H1 (cell line): ENCODE measurements around the gene WDR1. TPM values are rescaled to one million over a fixed set of nuclear protein-coding genes. Genes with fewer than 3 reads are reported as not detected.

Experiments used
- CTCF ChIA-PET: fragments of 300-600 bp; sonication (Branson Sonifier 250); formaldehyde crosslinking; loops from one replicate; lab custom pipeline; 2021; ENCODE audit not compliant: partially characterized antibody; lab: Charles Lee
- POLR2A ChIA-PET: fragments of 300-600 bp; sonication (Branson Sonifier 250); formaldehyde crosslinking; loops from one replicate; lab custom pipeline; 2021; ENCODE audit warnings: inconsistent platforms; ENCODE audit not compliant: partially characterized antibody; lab: Charles Lee
- DNase-seq, 2 experiments: peaks; one replicate each; pipeline versions ENCODE4 v3.0.0 to v3.0.0-alpha.2; 2010 to 2022; ENCODE audit warnings: low spot score in 2 of 2, low read depth in 1 of 2, mixed read lengths in 1 of 2
- FAIRE-seq: peaks from 2 replicates; lab custom pipeline; 2011; peaks lifted over from hg19 to GRCh38; lab: Jason Lieb, UNC
- H2AFZ ChIP-seq: 2 replicates; pipeline ENCODE4 v1.8.1; 2012; ENCODE audit warnings: low read length, inconsistent platforms
- H2AK5ac ChIP-seq: 2 replicates; pipeline ENCODE4 v1.6.1; 2013; ENCODE audit warnings: low read depth, low read length
- H2BK120ac ChIP-seq: replicated peaks from 2 replicates; pipeline ENCODE3; 2013; ENCODE audit warnings: low read depth, low read length, inconsistent platforms
- H2BK12ac ChIP-seq: 2 replicates; pipeline ENCODE4 v1.6.1; 2013; ENCODE audit warnings: low read depth, low read length
- H2BK15ac ChIP-seq: 2 replicates; pipeline ENCODE4 v1.6.1; 2013; ENCODE audit warnings: low read length
- H2BK20ac ChIP-seq: 2 replicates; pipeline ENCODE4 v1.6.1; 2013; ENCODE audit warnings: low read length
- H2BK5ac ChIP-seq: 2 replicates; pipeline ENCODE4 v1.6.1; 2013; ENCODE audit warnings: low read depth, low read length
- H3K14ac ChIP-seq: 2 replicates; pipeline ENCODE4 v1.6.1; 2013; ENCODE audit warnings: inconsistent platforms; ENCODE audit not compliant: insufficient read length
- H3K18ac ChIP-seq: 2 replicates; pipeline ENCODE4 v1.6.1; 2013; ENCODE audit warnings: low read length; ENCODE audit errors: extremely low read depth
- H3K23ac ChIP-seq: 2 replicates; pipeline ENCODE4 v1.6.1; 2013; ENCODE audit warnings: inconsistent platforms; ENCODE audit not compliant: insufficient read length
- H3K23me2 ChIP-seq: 2 replicates; pipeline ENCODE4 v1.6.1; 2013; ENCODE audit warnings: low read depth, low read length
- H3K27ac ChIP-seq: 2 replicates; pipeline ENCODE4 v1.6.1; 2011; ENCODE audit warnings: low read depth, low read length, inconsistent platforms
- H3K27me3 ChIP-seq, 4 experiments: replicated peaks in 1 of 4; 1 replicate in 1 of 4; 2 replicates in 3 of 4; pipeline versions ENCODE4 v1.6.1 to v1.8.1; 2011 to 2013; ENCODE audit warnings: low read length in 3 of 4, mild to moderate bottlenecking in 3 of 4, inconsistent platforms in 2 of 4, mixed read lengths in 2 of 4, moderate library complexity in 1 of 4; ENCODE audit not compliant: control insufficient read depth in 3 of 4, insufficient read depth in 3 of 4; ENCODE audit errors: extremely low read depth in 1 of 4
- H3K36me3 ChIP-seq, 4 experiments: 2 replicates each; pipeline versions ENCODE4 v1.6.1 to v1.8.1; 2011 to 2013; ENCODE audit warnings: mild to moderate bottlenecking in 4 of 4, low read length in 3 of 4, moderate library complexity in 2 of 4, control low read depth in 1 of 4, inconsistent platforms in 1 of 4; ENCODE audit not compliant: insufficient read depth in 4 of 4, control insufficient read depth in 2 of 4
- H3K4ac ChIP-seq: replicated peaks from 2 replicates; pipeline ENCODE3; 2013; ENCODE audit warnings: low read length, low read depth, mixed read lengths, inconsistent platforms; ENCODE audit not compliant: insufficient read length
- H3K4me1 ChIP-seq, 4 experiments: replicated peaks in 1 of 4; 1 replicate in 1 of 4; 2 replicates in 3 of 4; pipeline versions ENCODE4 v1.6.1 to v1.8.1; 2011 to 2013; ENCODE audit warnings: low read length in 3 of 4, inconsistent platforms in 2 of 4, mixed read lengths in 1 of 4; ENCODE audit not compliant: insufficient read depth in 4 of 4, control insufficient read depth in 3 of 4
- H3K4me2 ChIP-seq, 2 experiments: 2 replicates each; pipeline versions ENCODE4 v1.6.1 to v1.8.1; 2011 to 2013; ENCODE audit warnings: low read depth in 2 of 2, low read length in 2 of 2, control low read depth in 1 of 2, inconsistent platforms in 1 of 2, mild to moderate bottlenecking in 1 of 2; ENCODE audit not compliant: insufficient read depth in 1 of 2
- H3K4me3 ChIP-seq, 4 experiments: fragments of 200-600, 300-600 bp in 1 of 4; sonication (generic), shearing (Covaris generic), sonication (Bioruptor Twin) in 1 of 4; 2 replicates each; pipeline versions ENCODE4 v1.5.1 to v1.8.1; 2011 to 2016; ENCODE audit warnings: low read length in 4 of 4, low read depth in 3 of 4, control low read depth in 2 of 4, inconsistent platforms in 2 of 4, mild to moderate bottlenecking in 2 of 4, mixed read lengths in 1 of 4, moderate library complexity in 1 of 4; ENCODE audit not compliant: insufficient read depth in 2 of 4; ENCODE audit errors: extremely low read depth in 1 of 4
- H3K56ac ChIP-seq: replicated peaks from 2 replicates; pipeline ENCODE3; 2013; ENCODE audit warnings: low read depth, mild to moderate bottlenecking, mixed read lengths, low read length, inconsistent platforms; ENCODE audit not compliant: insufficient read length
- H3K79me1 ChIP-seq: 2 replicates; pipeline ENCODE4 v1.6.1; 2013; ENCODE audit warnings: low read depth, low read length, control low read depth
- H3K79me2 ChIP-seq, 2 experiments: 2 replicates each; pipeline versions ENCODE4 v1.6.1 to v1.8.1; 2012 to 2013; ENCODE audit warnings: low read length in 2 of 2, mild to moderate bottlenecking in 2 of 2, inconsistent platforms in 1 of 2; ENCODE audit not compliant: insufficient read depth in 2 of 2, control insufficient read depth in 1 of 2
- H3K9ac ChIP-seq, 4 experiments: replicated peaks in 1 of 4; 1 replicate in 1 of 4; 2 replicates in 3 of 4; pipeline versions ENCODE4 v1.6.1 to v1.8.1; 2011 to 2013; ENCODE audit warnings: low read depth in 3 of 4, low read length in 3 of 4, control low read depth in 2 of 4, mild to moderate bottlenecking in 2 of 4, moderate library complexity in 2 of 4, inconsistent platforms in 1 of 4; ENCODE audit errors: extremely low read depth in 1 of 4
- H3K9me3 ChIP-seq, 2 experiments: 2 replicates each; pipeline versions ENCODE4 v1.6.1 to v1.8.1; 2012 to 2013; ENCODE audit warnings: mild to moderate bottlenecking in 2 of 2, moderate library complexity in 2 of 2, control low read depth in 1 of 2, inconsistent platforms in 1 of 2, low read depth in 1 of 2, low read length in 1 of 2, mixed read lengths in 1 of 2; ENCODE audit not compliant: insufficient read depth in 2 of 2
- H4K20me1 ChIP-seq, 2 experiments: replicated peaks in 1 of 2; 2 replicates each; pipeline versions ENCODE3 to v1.8.1; 2011 to 2013; ENCODE audit warnings: inconsistent platforms in 2 of 2, low read length in 2 of 2, mild to moderate bottlenecking in 1 of 2; ENCODE audit not compliant: insufficient read depth in 2 of 2, control insufficient read depth in 1 of 2
- H4K5ac ChIP-seq: 2 replicates; pipeline ENCODE4 v1.6.1; 2013; ENCODE audit warnings: low read length, low read depth, mixed read lengths, inconsistent platforms; ENCODE audit not compliant: insufficient read length
- H4K8ac ChIP-seq: 2 replicates; pipeline ENCODE4 v1.8.0; 2013; ENCODE audit warnings: mild to moderate bottlenecking, moderate library complexity, low read length, inconsistent platforms; ENCODE audit not compliant: insufficient read depth; ENCODE audit errors: extremely low read depth
- H4K91ac ChIP-seq: replicated peaks from 2 replicates; pipeline ENCODE3; 2013; ENCODE audit warnings: low read length, mixed read lengths, inconsistent platforms; ENCODE audit not compliant: insufficient read length
- BCL11A ChIP-seq, 2 experiments: IDR thresholded peaks; one replicate each; pipeline ENCODE4 v1.6.1; 2011; ENCODE audit warnings: low read depth in 2 of 2, low read length in 2 of 2, mild to moderate bottlenecking in 2 of 2
- CEBPB ChIP-seq: IDR thresholded peaks from 2 replicates; pipeline ENCODE4 v1.6.1; 2012; ENCODE audit warnings: low read depth, low read length
- CHD1 ChIP-seq: IDR thresholded peaks from 2 replicates; pipeline ENCODE4 v1.6.1; 2012; ENCODE audit warnings: low read depth, low read length, improper control_type of control experiment
- JUN ChIP-seq: IDR thresholded peaks from 2 replicates; pipeline ENCODE4 v1.6.1; 2011; ENCODE audit warnings: low read depth, mild to moderate bottlenecking, improper control_type of control experiment, low read length
- JUND ChIP-seq: IDR thresholded peaks from 2 replicates; pipeline ENCODE4 v1.6.1; 2011; ENCODE audit warnings: mild to moderate bottlenecking, improper control_type of control experiment, low read length
- NANOG ChIP-seq: IDR thresholded peaks from 2 replicates; pipeline ENCODE4 v1.6.1; 2011; ENCODE audit warnings: low read length, low read depth, mild to moderate bottlenecking, inconsistent platforms; ENCODE audit not compliant: insufficient read depth, poor library complexity, severe bottlenecking
- POLR2A ChIP-seq, 2 experiments: IDR thresholded peaks; 1 replicate in 1 of 2; 2 replicates in 1 of 2; pipeline ENCODE4 v1.6.1; 2011; ENCODE audit warnings: low read depth in 2 of 2, low read length in 2 of 2, mild to moderate bottlenecking in 2 of 2; ENCODE audit errors: control extremely low read depth in 1 of 2
- POU5F1 ChIP-seq: IDR thresholded peaks from 2 replicates; pipeline ENCODE4 v1.6.1; 2011; ENCODE audit warnings: low read depth, mild to moderate bottlenecking, low read length, moderate library complexity
- SAP30 ChIP-seq: fragments of 300-600 bp; sonication (generic); IDR thresholded peaks from 2 replicates; pipeline ENCODE4 v1.7.1; 2012; ENCODE audit warnings: low read length, moderate library complexity, mild to moderate bottlenecking, inconsistent platforms; ENCODE audit not compliant: insufficient read depth, insufficient replicate concordance
- SP2 ChIP-seq: IDR thresholded peaks from 2 replicates; pipeline ENCODE4 v1.6.1; 2012; ENCODE audit warnings: mild to moderate bottlenecking, low read length, inconsistent platforms
- SRF ChIP-seq: IDR thresholded peaks from 2 replicates; pipeline ENCODE4 v1.6.1; 2011; ENCODE audit warnings: mild to moderate bottlenecking, low read depth, low read length, moderate library complexity
- TAF1 ChIP-seq: IDR thresholded peaks from 2 replicates; pipeline ENCODE4 v1.6.1; 2011; ENCODE audit warnings: mild to moderate bottlenecking, low read depth, low read length
- TBP ChIP-seq: IDR thresholded peaks from 2 replicates; pipeline ENCODE4 v1.6.1; 2011; ENCODE audit warnings: low read depth, low read length, improper control_type of control experiment
- WGBS, 2 experiments: shearing (Covaris generic) in 1 of 2; methylation state at CpG; one replicate each; pipeline versions ENCODE4 v1.1.6 to v1.1.7; 2013 to 2015; ENCODE audit warnings: low lambda C conversion rate in 2 of 2, mixed read lengths in 2 of 2, inconsistent platforms in 1 of 2, low coverage in 1 of 2, missing lambda C conversion rate in 1 of 2; ENCODE audit not compliant: insufficient replicate concordance in 2 of 2, insufficient coverage in 1 of 2, insufficient read length in 1 of 2; ENCODE audit errors: extremely low coverage in 1 of 2, missing lambda C conversion rate in 1 of 2; 5-methylcytosine and 5-hydroxymethylcytosine counted together
- polyA plus RNA-seq, 7 experiments: library from polyadenylated mRNA; depleted of rRNA in 3 of 7; stranded (reverse) in 5 of 7; unstranded in 2 of 7; fragments of >200 nt in 5 of 7; fragments of 200-250 nt in 2 of 7; gene quantifications; 1 replicate in 5 of 7; 2 replicates in 1 of 7; 4 replicates in 1 of 7; pipeline versions ENCODE4 v1.2.1 to v1.2.3, GENCODE V29; 2011 to 2013; ENCODE audit warnings: missing spikeins in 2 of 7, mixed read lengths in 2 of 7
- total RNA-seq: library from RNA; stranded (reverse); fragmentation: NEBNext Ultra II Directional; extraction: Animal tissue kit (Norgen Biotek cat#: 25700); gene quantifications from 2 replicates; pipeline ENCODE4 v1.2.1, GENCODE V29; 2021
- TF ChIP-seq, protein P1 (sequence below): IDR thresholded peaks from 2 replicates; pipeline ENCODE4 v1.6.1; 2012; ENCODE audit warnings: inconsistent platforms

Gene WDR1
- total and polyA plus RNA-seq, 2 of the 8 experiments (the other 6 are each of a cell fraction or from before 2014, with no cell fraction given): 315 to 377 TPM

DNA sequence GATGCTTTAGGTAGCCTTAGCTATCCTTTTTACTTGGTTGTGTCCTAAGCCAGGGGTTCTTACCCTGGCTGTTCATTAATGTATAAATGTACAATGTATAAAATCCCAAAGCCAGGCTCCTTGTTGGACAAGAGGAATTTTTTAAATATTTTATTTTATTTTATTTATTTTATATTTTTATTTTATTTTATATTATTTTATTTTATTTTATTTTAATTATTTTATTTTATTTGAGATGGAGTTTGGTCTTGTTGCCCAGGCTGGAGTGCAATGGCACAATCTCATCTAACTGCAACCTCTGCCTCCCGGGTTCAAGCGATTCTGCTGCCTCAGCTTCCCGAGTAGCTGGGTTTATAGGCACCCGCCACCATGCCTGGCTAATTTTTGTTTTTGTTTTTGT is 87.2 kb downstream of the WDR1 start:
- POLR2A ChIA-PET: no interaction called here
- H2BK120ac ChIP-seq: no peak overlapping the region
- 98% methylated on average over 4 of the region's 4 CpGs; no CpG with 5 or more reads in 1 of the 2 experiments for WGBS, 2 experiments
- TF ChIP-seq JUND: no peak
- no peak for TF ChIP-seq POU5F1
- TF ChIP-seq CEBPB: no peak
- TF ChIP-seq SRF: no peak
- no peak for TF ChIP-seq NANOG
- TF ChIP-seq, protein P1, sequence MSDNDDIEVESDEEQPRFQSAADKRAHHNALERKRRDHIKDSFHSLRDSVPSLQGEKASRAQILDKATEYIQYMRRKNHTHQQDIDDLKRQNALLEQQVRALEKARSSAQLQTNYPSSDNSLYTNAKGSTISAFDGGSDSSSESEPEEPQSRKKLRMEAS: no peak
- TF ChIP-seq SP2: no peak
- no peak for TF ChIP-seq SAP30
- no peak for TF ChIP-seq BCL11A (IDR thresholded peaks at IDR 0.05; ENCODE audit: low read depth in 2 of 2, low read length in 2 of 2)
- TF ChIP-seq CHD1: no peak
- TF ChIP-seq POLR2A (IDR thresholded peaks at IDR 0.05; ENCODE audit: control extremely low read depth in 1 of 2, low read depth in 2 of 2, low read length in 2 of 2): no peak
- TF ChIP-seq TBP: no peak
- no peak for TF ChIP-seq TAF1
- no peak for TF ChIP-seq JUN

More for the DNA sequence above, 87.2 kb downstream of the WDR1 start:
- Histone ChIP-seq H3K9me3 (no peaks in the 10 kb centered on the region), H3K14ac (no peak overlapping the region), H2BK20ac (no peak overlapping the region), H2BK12ac (no peak overlapping the region), H3K9ac (no peak overlapping the region), H2BK5ac (no peak overlapping the region), H4K91ac (no peak overlapping the region), H2BK15ac (no peak overlapping the region), H4K8ac (no peak overlapping the region), H3K79me1 (no peaks in the 10 kb centered on the region), H3K18ac (no peak overlapping the region), H4K5ac (no peak overlapping the region), H3K23ac (no peak overlapping the region), H3K56ac (no peak overlapping the region), H3K27ac (no peak overlapping the region), H3K79me2 (no peaks in the 10 kb centered on the region), H2AK5ac (no peak overlapping the region), H3K4me3 (no peak overlapping the region), H3K36me3 (no peaks in the 10 kb centered on the region), H3K4ac (no peak overlapping the region), H3K4me2 (no peak overlapping the region), H3K4me1 (peaks cover 0 to 2% (median 0%) of the 10 kb centered on the region in 4 experiments; a peak in 1 of 7 replicates), H4K20me1 (no peaks in the 10 kb centered on the region), H2AFZ (no peak overlapping the region), H3K23me2 (no peaks in the 10 kb centered on the region), H3K27me3 (no peaks in the 10 kb centered on the region; a peak in 1 of 7 replicates)
- CTCF ChIA-PET: interaction anchor here (0.7 to 1.9 kb wide), 5 partner anchors 10 to 222 kb away, joined by 3 to 5 read pairs (median 4); no protein-coding TSS in a partner anchor
- FAIRE-seq (no peak), DNase-seq (no peak)
